ENCODE data around the gene ERO1B. TPM values are rescaled to one million over a fixed set of nuclear protein-coding genes. Genes with fewer than 3 reads are reported as not detected.

Gene ERO1B
- total RNA-seq, 1 experiment from 2014 or later, result not detected

DNA sequence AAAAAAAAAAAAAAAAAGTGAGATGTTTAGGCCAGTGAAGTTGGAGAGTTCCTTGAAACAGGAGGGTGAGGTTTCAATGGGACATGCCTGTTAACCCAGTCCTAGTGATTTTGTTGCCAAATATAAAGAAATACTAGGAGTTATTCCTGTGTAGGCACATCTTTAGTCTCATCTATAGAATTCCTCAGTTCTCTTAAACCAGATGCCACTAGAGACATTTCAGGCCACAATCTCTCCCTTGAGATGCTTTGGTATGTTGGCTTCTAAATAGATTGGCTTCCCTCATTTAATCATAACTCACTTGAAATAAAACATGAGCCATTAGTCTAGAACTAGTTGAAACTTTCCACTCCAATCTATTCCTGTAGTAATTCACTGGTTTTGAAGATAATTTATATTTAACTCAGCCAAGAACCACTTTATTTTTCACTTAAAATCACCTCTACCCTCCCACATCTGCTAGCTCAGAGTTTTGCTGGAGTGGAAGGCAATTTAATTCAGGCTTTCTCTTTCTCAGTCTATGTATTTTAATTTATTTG, 109.6 kb downstream of the ERO1B start:
- intact Hi-C loops (cut with micrococcal nuclease; ENCODE audit: unreplicated experiment), result no loop called here

DNA sequence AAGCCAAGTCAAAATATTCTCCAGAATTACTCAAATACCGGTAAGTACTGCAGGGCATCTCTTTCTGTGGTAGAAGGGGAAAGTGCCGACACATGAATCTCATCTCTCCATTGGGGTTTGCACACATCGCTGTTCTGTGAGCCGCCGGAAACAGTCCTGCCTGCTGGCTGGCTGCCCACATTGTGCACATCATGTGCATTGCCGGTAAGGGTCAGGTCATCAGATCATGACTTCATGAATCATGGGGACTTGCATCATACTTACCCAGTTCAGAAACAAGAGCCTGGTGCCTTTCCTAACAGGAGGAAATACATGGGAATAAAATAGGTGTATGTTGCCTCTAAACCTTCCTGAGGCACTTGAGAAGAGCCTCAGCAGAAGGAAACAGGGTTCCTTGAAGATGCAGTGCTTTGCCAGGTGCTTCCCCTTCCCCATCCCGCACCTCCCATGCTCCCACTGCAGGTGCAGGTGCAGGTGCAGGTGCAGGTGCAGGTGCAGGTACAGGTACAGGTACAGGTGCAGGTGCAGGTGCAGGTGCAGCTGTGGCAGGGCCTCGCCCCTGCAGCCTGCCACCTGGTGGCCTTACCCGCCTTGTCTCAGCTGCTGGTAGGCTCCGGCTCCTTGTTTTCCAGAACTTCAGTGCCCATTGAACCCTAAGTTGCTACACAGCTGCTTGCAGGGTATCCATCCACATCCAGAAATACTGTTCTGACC, 112.9 kb downstream of the ERO1B start:
- DNase-seq, result peak in 1 of 2 experiments; percentile 42
- no peak overlapping the region for H3K4me3 ChIP-seq
- no peaks in the 10 kb centered on the region for H3F3A ChIP-seq (ENCODE audit: insufficient read depth, low read depth)
- POLR2A ChIA-PET (ENCODE audit: unreplicated experiment), result no interaction called here
- no peak for TF ChIP-seq EZH2 (IDR thresholded peaks at IDR 0.05; ENCODE audit: low read depth)
- TF ChIP-seq, protein P1, sequence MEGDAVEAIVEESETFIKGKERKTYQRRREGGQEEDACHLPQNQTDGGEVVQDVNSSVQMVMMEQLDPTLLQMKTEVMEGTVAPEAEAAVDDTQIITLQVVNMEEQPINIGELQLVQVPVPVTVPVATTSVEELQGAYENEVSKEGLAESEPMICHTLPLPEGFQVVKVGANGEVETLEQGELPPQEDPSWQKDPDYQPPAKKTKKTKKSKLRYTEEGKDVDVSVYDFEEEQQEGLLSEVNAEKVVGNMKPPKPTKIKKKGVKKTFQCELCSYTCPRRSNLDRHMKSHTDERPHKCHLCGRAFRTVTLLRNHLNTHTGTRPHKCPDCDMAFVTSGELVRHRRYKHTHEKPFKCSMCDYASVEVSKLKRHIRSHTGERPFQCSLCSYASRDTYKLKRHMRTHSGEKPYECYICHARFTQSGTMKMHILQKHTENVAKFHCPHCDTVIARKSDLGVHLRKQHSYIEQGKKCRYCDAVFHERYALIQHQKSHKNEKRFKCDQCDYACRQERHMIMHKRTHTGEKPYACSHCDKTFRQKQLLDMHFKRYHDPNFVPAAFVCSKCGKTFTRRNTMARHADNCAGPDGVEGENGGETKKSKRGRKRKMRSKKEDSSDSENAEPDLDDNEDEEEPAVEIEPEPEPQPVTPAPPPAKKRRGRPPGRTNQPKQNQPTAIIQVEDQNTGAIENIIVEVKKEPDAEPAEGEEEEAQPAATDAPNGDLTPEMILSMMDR (conservative IDR thresholded peaks at IDR 0.05), result no peak; the same call in 1 of the 2 replicates
- no peak overlapping the region for H2AFZ ChIP-seq
- no peaks in the 10 kb centered on the region for H3K79me2 ChIP-seq (ENCODE audit: low read depth)
- H3K9me2 ChIP-seq (ENCODE audit: insufficient read depth), result no peaks in the 10 kb centered on the region
- H3K4me1 ChIP-seq (replicated peaks; ENCODE audit: insufficient read depth), result 0 out of 2 replicates have a peak, but pooled peaks cover 4% of the 10 kb centered on the region
- CTCF ChIA-PET, result no interaction called here
- H3K27ac ChIP-seq, result no peak overlapping the region
- peaks cover 11% of the 10 kb centered on the region; the same call in 1 of the 2 replicates for H3K27me3 ChIP-seq (ENCODE audit: insufficient read depth, low read depth)
- BruUV-seq (replicated peaks), result no TSS peak
- H3K36me3 ChIP-seq (ENCODE audit: low read depth), result no peaks in the 10 kb centered on the region
- no peak overlapping the region for H3K4me2 ChIP-seq
- intact Hi-C loops (cut with micrococcal nuclease; ENCODE audit: unreplicated experiment), result no loop called here
- no peaks in the 10 kb centered on the region for H3K9me3 ChIP-seq (ENCODE audit: insufficient read depth, low read depth)
- no peaks in the 10 kb centered on the region for H4K20me1 ChIP-seq (ENCODE audit: insufficient read depth)

More for the DNA sequence above, 109.6 kb downstream of the ERO1B start:
- Histone ChIP-seq H3K4me2 (no peak overlapping the region), H3K27ac (no peak overlapping the region), H2AFZ (no peak overlapping the region), H3K4me3 (no peak overlapping the region), H3K4me1 (replicated peaks; ENCODE audit: insufficient read depth) (0 out of 2 replicates have a peak, but pooled peaks cover 4% of the 10 kb centered on the region), H3K9me2 (ENCODE audit: insufficient read depth) (no peaks in the 10 kb centered on the region), H3K36me3 (ENCODE audit: low read depth) (no peaks in the 10 kb centered on the region), H4K20me1 (ENCODE audit: insufficient read depth) (no peaks in the 10 kb centered on the region), H3K9me3 (ENCODE audit: insufficient read depth, low read depth) (no peaks in the 10 kb centered on the region), H3F3A (ENCODE audit: insufficient read depth, low read depth) (no peaks in the 10 kb centered on the region), H3K27me3 (ENCODE audit: insufficient read depth, low read depth) (peaks cover 35% of the 10 kb centered on the region; the same call in 1 of the 2 replicates), H3K79me2 (ENCODE audit: low read depth) (no peaks in the 10 kb centered on the region)
- DNase-seq, result no peak
- TF ChIP-seq, protein P1 (conservative IDR thresholded peaks at IDR 0.05), result no peak
- no peak for TF ChIP-seq EZH2 (IDR thresholded peaks at IDR 0.05; ENCODE audit: low read depth)
- ChIA-PET POLR2A (ENCODE audit: unreplicated experiment) (no interaction called here), CTCF (no interaction called here)
- no TSS peak for BruUV-seq (replicated peaks)

DNA sequence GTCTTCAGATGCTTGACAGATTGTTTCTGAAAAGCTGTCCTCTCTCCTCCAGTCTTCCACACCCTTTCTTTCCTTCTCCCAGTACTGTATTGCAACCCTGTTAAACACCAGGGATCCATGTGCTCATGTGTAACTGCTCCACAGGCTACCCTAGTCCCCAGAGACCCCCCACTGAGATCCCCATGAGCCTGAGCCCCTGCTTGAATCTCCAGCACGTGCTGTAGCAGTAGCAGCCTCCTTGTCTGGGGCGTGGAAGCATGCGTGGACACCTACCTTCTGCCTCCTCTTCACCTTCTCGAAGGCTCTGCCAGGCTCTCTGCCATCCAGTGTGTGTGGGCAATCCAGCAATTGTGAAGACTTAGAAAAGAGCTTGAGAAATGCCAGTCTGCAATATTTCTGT, 114.2 kb downstream of the ERO1B start:
- 0 out of 2 replicates have a peak, but pooled peaks cover 4% of the 10 kb centered on the region for H3K4me1 ChIP-seq (replicated peaks; ENCODE audit: insufficient read depth)
- intact Hi-C loops (cut with micrococcal nuclease; ENCODE audit: unreplicated experiment), result no loop called here
- ChIA-PET POLR2A (ENCODE audit: unreplicated experiment) (no interaction called here), CTCF (no interaction called here)
- no peak overlapping the region for H3K27ac ChIP-seq
- no peaks in the 10 kb centered on the region for H3F3A ChIP-seq (ENCODE audit: insufficient read depth, low read depth)
- H3K79me2 ChIP-seq (ENCODE audit: low read depth), result no peaks in the 10 kb centered on the region
- DNase-seq, result no peak
- peaks cover 8% of the 10 kb centered on the region; the same call in 1 of the 2 replicates for H3K27me3 ChIP-seq (ENCODE audit: insufficient read depth, low read depth)
- no peaks in the 10 kb centered on the region for H3K36me3 ChIP-seq (ENCODE audit: low read depth)
- no peaks in the 10 kb centered on the region for H4K20me1 ChIP-seq (ENCODE audit: insufficient read depth)
- no peaks in the 10 kb centered on the region for H3K9me2 ChIP-seq (ENCODE audit: insufficient read depth)
- no TSS peak for BruUV-seq (replicated peaks)
- no peak overlapping the region for H3K4me2 ChIP-seq
- no peaks in the 10 kb centered on the region for H3K9me3 ChIP-seq (ENCODE audit: insufficient read depth, low read depth)
- TF ChIP-seq EZH2 (IDR thresholded peaks at IDR 0.05; ENCODE audit: low read depth), result no peak
- TF ChIP-seq, protein P1 (conservative IDR thresholded peaks at IDR 0.05), result no peak
- no peak overlapping the region for H3K4me3 ChIP-seq
- no peak overlapping the region for H2AFZ ChIP-seq
